GM12878 (cell line): Measurements from ENCODE around the gene SELENOO. TPM values are rescaled to one million over a fixed set of nuclear protein-coding genes. Genes with fewer than 3 reads are reported as not detected.

ENCODE experiments used
- EP300 ChIP-seq, 2 experiments: fragments of 150-350 bp in 1 of 2; IDR thresholded peaks; 2 replicates each; pipeline ENCODE4 v1.6.1; 2011 to 2012; ENCODE audit warnings: low read depth in 2 of 2, low read length in 2 of 2, borderline replicate concordance in 1 of 2, improper control_type of control experiment in 1 of 2, inconsistent platforms in 1 of 2; ENCODE audit not compliant: control insufficient read depth in 1 of 2
- POU2F2 ChIP-seq: IDR thresholded peaks from 3 replicates; pipeline ENCODE4 v1.6.1; 2011; ENCODE audit warnings: low read depth, mild to moderate bottlenecking, low read length, borderline replicate concordance
- SIN3A ChIP-seq: IDR thresholded peaks from 2 replicates; pipeline ENCODE4 v1.6.1; 2012; ENCODE audit warnings: low read depth, low read length, improper control_type of control experiment
- SMAD1 ChIP-seq: fragments of 450-650 bp; IDR thresholded peaks from 2 replicates; pipeline ENCODE4 v1.6.1; 2018; ENCODE audit warnings: mild to moderate bottlenecking, low read depth; ENCODE audit not compliant: partially characterized antibody
- SMAD5 ChIP-seq: IDR thresholded peaks from 2 replicates; pipeline ENCODE4 v1.6.1; 2016; ENCODE audit warnings: antibody characterized with exemption, low read depth
- SMARCA5 ChIP-seq: fragments of 450-650 bp; IDR thresholded peaks from 2 replicates; pipeline ENCODE4 v1.6.1; 2017; ENCODE audit warnings: mild to moderate bottlenecking
- SP1 ChIP-seq: IDR thresholded peaks from one replicate; pipeline ENCODE4 v1.6.1; 2011; ENCODE audit warnings: low read depth, low read length
- SPI1 ChIP-seq: IDR thresholded peaks from 2 replicates; pipeline ENCODE4 v1.6.1; 2011; ENCODE audit warnings: low read depth, mild to moderate bottlenecking, low read length, moderate library complexity, borderline replicate concordance; ENCODE audit not compliant: insufficient read depth
- TCF12 ChIP-seq: IDR thresholded peaks from 2 replicates; pipeline ENCODE4 v1.6.1; 2011; ENCODE audit warnings: low read depth, mild to moderate bottlenecking, low read length
- TCF3 ChIP-seq: IDR thresholded peaks from 2 replicates; pipeline ENCODE4 v1.6.1; 2012; ENCODE audit warnings: low read depth, mild to moderate bottlenecking, low read length, borderline replicate concordance; ENCODE audit not compliant: insufficient read depth
- polyA plus RNA-seq, 11 experiments: library from polyadenylated mRNA; depleted of rRNA in 4 of 11; unstranded in 6 of 11; stranded (reverse) in 5 of 11; fragments of >200 nt; fragmentation: Nextera tagmentation in 4 of 11; fragmentation: Illumina TruSeq in 1 of 11; extraction: Ambion mirVana in 4 of 11; extraction: Trizol in 1 of 11; gene quantifications; 1 replicate in 1 of 11; 2 replicates in 10 of 11; pipeline versions ENCODE4 v1.2.1 to v1.2.3, GENCODE V29; 2011 to 2016; ENCODE audit warnings: inconsistent platforms in 2 of 11, missing spikeins in 2 of 11, low read depth in 1 of 11
- total RNA-seq, 4 experiments: library from RNA; depleted of rRNA in 3 of 4; stranded (reverse); fragments of >200 nt in 3 of 4; fragmentation: Illumina TruSeq in 1 of 4; extraction: Trizol in 1 of 4; gene quantifications; 2 replicates each; pipeline versions ENCODE4 v1.2.1 to v1.2.3, GENCODE V29; 2013 to 2021
- TF ChIP-seq, protein P1 (sequence below): IDR thresholded peaks from 2 replicates; pipeline ENCODE4 v1.6.1; 2012; ENCODE audit warnings: improper control_type of control experiment, low read depth, low read length; ENCODE audit not compliant: insufficient replicate concordance
- TF ChIP-seq, protein P2 (sequence below): fragments of 450-650 bp; IDR thresholded peaks from 2 replicates; pipeline ENCODE4 v1.6.1; 2016; ENCODE audit warnings: mild to moderate bottlenecking

SELENOO gene
- total and polyA plus RNA-seq, 10 of the 15 experiments (the other 5 are each of a cell fraction or from before 2014, with no cell fraction given) = 0.42 to 23.3 (median 3.3) TPM

DNA sequence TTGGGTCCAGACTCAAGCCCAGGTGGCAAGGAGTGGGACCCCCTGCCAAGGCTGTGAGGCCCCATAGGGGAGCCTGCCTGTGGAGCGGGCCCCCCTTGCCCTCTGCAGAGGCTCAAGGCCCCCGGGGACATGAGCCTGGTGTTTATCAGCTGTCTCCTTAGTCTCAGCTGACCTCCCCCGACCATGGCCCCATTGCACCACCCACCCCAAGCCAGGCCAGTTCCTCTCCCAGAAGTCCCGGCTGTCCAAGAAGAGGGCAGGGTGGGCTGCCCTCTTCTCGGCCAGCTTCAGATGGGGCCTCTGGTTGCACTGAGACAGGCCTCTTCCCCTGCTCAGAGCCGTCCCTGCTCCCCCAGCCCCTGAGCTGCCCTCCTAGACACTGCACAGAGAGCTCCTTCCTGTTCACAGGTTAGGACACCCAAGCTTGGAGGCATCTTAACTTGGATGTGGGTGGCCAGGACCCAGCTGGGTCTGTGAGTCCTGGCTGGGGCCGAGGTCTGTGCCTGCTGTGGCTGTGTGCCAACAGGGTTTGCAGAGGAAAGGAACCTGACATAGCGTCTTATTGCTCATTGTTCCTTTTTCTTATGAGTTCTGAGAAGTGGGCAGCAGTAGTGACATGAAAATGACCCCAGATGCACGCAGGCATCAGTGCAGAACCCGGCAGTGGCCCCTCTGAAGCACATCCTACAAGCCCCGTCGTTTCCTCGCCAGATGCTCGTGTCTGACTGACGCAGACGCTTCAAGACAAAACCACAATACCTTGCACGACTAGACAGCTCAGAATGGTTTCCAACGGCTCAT is 9.7 kb upstream of the SELENOO start (continued):
- TF ChIP-seq, protein P1, sequence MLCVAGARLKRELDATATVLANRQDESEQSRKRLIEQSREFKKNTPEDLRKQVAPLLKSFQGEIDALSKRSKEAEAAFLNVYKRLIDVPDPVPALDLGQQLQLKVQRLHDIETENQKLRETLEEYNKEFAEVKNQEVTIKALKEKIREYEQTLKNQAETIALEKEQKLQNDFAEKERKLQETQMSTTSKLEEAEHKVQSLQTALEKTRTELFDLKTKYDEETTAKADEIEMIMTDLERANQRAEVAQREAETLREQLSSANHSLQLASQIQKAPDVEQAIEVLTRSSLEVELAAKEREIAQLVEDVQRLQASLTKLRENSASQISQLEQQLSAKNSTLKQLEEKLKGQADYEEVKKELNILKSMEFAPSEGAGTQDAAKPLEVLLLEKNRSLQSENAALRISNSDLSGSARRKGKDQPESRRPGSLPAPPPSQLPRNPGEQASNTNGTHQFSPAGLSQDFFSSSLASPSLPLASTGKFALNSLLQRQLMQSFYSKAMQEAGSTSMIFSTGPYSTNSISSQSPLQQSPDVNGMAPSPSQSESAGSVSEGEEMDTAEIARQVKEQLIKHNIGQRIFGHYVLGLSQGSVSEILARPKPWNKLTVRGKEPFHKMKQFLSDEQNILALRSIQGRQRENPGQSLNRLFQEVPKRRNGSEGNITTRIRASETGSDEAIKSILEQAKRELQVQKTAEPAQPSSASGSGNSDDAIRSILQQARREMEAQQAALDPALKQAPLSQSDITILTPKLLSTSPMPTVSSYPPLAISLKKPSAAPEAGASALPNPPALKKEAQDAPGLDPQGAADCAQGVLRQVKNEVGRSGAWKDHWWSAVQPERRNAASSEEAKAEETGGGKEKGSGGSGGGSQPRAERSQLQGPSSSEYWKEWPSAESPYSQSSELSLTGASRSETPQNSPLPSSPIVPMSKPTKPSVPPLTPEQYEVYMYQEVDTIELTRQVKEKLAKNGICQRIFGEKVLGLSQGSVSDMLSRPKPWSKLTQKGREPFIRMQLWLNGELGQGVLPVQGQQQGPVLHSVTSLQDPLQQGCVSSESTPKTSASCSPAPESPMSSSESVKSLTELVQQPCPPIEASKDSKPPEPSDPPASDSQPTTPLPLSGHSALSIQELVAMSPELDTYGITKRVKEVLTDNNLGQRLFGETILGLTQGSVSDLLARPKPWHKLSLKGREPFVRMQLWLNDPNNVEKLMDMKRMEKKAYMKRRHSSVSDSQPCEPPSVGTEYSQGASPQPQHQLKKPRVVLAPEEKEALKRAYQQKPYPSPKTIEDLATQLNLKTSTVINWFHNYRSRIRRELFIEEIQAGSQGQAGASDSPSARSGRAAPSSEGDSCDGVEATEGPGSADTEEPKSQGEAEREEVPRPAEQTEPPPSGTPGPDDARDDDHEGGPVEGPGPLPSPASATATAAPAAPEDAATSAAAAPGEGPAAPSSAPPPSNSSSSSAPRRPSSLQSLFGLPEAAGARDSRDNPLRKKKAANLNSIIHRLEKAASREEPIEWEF = no peak
- TF ChIP-seq POU2F2 = peak; percentile 44; the same call in 1 of the 3 replicates
- TF ChIP-seq SMAD5 = 0 out of 2 replicates have a peak, but pooled peaks have one; percentile 13
- TF ChIP-seq, protein P2, sequence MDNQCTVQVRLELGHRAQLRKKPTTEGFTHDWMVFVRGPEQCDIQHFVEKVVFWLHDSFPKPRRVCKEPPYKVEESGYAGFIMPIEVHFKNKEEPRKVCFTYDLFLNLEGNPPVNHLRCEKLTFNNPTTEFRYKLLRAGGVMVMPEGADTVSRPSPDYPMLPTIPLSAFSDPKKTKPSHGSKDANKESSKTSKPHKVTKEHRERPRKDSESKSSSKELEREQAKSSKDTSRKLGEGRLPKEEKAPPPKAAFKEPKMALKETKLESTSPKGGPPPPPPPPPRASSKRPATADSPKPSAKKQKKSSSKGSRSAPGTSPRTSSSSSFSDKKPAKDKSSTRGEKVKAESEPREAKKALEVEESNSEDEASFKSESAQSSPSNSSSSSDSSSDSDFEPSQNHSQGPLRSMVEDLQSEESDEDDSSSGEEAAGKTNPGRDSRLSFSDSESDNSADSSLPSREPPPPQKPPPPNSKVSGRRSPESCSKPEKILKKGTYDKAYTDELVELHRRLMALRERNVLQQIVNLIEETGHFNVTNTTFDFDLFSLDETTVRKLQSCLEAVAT = no peak
- TF ChIP-seq SMAD1 = peak; percentile 17
- peak; percentile 88 for TF ChIP-seq TCF12
- peak; percentile 93 for TF ChIP-seq TCF3
- peak; percentile 63; the same call in 1 of the 2 replicates for TF ChIP-seq SMARCA5
- TF ChIP-seq EP300 (IDR thresholded peaks at IDR 0.05; ENCODE audit: borderline replicate concordance in 1 of 2, control insufficient read depth in 1 of 2, low read depth in 2 of 2, low read length in 2 of 2) = peak; percentile 80 to 89; a peak in 3 of 4 replicates
- peak; percentile 38; the same call in 1 of the 2 replicates for TF ChIP-seq SPI1
- TF ChIP-seq SIN3A = 0 out of 2 replicates have a peak, but pooled peaks have one; percentile 9
- peak; percentile 65 for TF ChIP-seq SP1
